Embryonic facial prominence (tissue), 1 donor: ENCODE measurements around the gene KRTAP10-10.
"Not testable (repeated sequence)": the region's sequence is repeated elsewhere in the genome, so short reads cannot be mapped to it uniquely, and the experiment has no call there.

ENCODE experiments used
- DNase-seq: peaks from one replicate; pipeline ENCODE4 v3.0.0-alpha.2; 2016; ENCODE audit errors: extremely low spot score

The KRTAP10-10 gene

GRCh38 chr21:44650265-44650972, 13.3 kb downstream of the KRTAP10-10 start:
- DNase-seq = no peak

DNA sequence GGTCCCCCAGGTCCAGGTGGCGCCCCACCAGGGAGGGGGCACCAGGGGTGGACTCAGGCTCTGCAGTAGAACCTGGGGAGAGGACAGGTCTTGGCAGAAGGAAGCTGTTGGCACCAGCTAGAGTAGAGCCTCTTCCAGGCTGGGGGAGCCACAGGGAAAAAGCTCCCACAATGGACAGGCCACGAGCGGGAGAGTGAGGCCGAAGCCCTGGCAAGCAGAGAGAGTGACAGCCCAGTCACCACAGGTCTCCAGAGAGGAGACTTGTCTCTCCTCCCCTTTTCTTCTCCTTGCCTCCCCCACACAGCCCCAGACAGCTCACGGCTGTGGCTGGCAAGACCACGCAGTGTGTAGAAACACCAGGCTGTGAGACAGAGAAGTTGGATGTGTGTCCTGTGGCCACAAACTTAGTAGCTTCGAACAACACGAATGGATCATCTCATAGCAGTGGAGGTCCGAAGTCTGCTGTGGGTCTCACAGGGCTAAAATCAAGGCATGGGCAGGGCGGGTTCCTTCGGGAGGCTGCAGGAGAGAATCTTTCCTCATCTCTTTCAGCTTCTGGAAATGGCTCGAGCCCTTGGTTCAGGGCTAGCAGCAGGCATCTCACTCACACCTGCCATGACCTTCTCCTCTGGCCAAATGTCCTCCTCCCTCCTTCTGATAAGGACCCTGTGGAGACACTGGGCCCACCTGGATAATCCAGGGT, 14.0 kb downstream of the KRTAP10-10 start:
- no peak for DNase-seq

GRCh38 chr21:44653123-44653522, 16.0 kb downstream of the KRTAP10-10 start:
- DNase-seq = no peak

GRCh38 chr21:44653656-44654575, 16.8 kb downstream of the KRTAP10-10 start:
- no peak for DNase-seq

DNA sequence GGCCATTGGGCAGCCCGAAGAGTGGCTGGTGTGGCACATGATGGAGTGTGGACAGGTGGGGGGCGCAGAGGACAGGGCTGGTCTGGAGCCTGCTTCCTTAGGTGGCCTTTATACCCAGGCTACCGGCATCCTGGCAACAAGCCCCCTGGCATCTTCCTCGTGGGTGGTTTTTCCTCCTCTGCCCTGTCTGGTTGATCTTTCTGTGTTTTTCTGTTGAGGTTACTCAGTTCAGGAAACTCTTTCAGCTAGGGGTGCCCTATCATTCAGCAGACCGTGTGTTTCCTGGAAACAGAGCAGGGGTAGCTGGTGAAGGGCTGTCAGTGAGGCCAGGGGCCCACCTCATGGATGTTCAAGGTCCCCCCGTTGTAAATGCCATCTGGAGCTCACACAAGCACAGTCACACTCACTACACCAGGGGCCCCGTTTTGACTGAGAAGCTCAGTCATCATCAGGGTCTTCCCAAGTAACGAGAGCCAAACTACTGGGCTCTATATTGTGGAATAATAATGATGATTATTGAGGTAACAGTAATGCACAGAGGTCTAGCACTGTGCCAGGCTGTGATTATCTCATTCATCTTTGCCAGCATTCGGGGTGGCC, 17.5 kb downstream of the KRTAP10-10 start, which contains the start of gene KRTAP12-4:
Gene KRTAP12-4 (minus strand): TSS at position 84 of the 600 bp plus-strand sequence. CDS start 45 bp downstream, at position 39.
- no peak for DNase-seq

DNA sequence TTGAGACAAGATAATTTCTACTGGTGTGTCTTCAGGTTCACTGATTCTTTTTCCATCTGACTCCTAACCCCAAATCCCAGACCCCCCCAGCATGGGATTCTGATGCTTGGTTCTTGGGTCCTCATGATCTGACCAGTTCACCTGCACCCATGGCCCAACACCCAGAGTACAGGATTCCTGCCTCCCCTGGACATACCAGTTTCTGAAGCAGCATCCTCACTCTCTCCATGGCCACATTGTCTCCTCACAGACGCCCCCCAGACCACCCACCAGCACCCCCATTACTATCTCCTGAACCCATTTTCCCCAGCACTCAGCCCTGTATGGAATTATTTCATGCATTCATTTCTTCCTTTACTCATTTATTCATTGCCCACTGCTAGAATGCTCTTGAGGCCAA, 19.7 kb downstream of the KRTAP10-10 start:
- no peak for DNase-seq

- DNase-seq = no peak
These were observed 20.7 kb downstream of the KRTAP10-10 start, which contains the start of gene KRTAP12-3 for GRCh38 chr21:44657635-44658540. TSS of gene KRTAP12-3 (plus strand) at chr21:44657932. CDS start at chr21:44657980, 48 bp downstream.

DNA sequence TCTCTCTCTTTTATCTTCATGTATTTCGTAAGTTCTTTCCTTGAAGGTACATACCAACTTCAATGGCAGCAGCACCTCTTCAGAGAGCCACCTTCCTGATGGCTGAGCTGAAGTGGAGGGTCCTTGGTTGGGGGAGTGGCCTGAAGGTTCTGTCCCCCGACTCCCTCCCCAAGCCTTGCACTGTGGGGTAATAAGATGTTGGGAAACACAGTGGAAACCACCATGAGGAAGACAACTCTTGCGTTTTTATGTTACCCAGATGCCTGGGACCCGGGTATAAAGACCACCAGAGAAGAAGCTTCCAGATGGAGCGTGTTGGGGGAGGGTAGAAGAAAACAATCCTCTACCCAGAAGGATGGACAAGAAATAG, 21.4 kb downstream of the KRTAP10-10 start:
- no peak for DNase-seq

DNA sequence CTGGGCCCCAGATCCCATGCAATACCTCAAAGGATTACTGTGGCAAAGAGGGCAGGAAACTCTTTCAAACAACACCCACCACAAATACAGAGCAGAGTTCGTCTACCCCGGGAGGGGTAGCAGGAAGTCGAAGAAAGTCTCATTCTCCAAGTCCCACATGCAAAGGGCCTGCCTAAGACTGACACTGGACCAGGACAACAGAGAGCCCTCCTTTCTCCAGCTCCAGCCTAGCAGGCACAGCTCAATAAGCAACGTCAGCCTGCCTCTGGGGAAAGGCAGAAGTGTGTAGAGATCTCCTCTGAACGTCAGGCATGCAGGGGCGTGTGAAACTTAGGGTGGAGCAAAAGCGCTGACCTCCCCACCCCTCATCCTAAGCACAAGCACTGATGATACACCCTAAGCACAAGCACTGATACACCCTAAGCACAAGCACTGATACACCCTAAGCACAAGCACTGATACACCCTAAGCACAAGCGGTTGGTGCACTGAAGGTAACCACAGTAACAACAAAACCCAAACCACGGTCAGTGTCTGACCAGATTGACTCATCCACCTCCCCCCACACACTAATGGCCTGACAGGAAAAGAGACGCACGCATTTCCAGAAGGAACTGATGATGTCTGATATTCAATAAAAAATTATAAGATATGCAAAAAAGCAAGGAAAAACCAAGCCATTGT, 21.9 kb downstream of the KRTAP10-10 start:
- no peak for DNase-seq

- DNase-seq = not testable (repeated sequence)
These were observed 24.4 kb downstream of the KRTAP10-10 start for GRCh38 chr21:44661567-44661966.

DNA sequence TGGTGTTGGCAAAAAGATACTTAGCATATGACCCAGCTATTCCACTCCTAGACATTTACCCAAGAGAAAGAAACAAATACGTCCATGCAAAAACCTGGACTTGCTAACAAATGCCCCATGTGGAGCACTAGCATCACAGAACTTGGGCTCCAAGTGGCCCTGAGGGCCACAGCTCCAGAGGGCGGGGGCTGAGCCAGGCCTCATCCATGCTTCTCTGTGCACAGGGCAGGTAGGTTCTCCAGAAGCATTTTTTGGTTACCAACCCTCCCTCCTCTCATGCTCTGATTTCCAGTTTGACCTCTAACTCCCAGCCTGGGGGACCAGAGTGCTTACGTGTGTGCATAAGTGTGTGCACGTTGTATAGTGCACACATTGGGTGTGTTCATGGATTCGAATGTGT, 27.5 kb downstream of the KRTAP10-10 start:
- DNase-seq = no peak

- DNase-seq = no peak
These were observed 29.5 kb downstream of the KRTAP10-10 start, which contains the start of gene KRTAP12-2 for GRCh38 chr21:44666401-44667320. TSS of gene KRTAP12-2 (minus strand) at chr21:44666927. CDS start at chr21:44666886, 41 bp downstream.

- DNase-seq = no peak
These were observed 30.5 kb downstream of the KRTAP10-10 start for GRCh38 chr21:44667612-44668011.

GRCh38 chr21:44670642-44671432, 33.7 kb downstream of the KRTAP10-10 start:
- DNase-seq = no peak

DNA sequence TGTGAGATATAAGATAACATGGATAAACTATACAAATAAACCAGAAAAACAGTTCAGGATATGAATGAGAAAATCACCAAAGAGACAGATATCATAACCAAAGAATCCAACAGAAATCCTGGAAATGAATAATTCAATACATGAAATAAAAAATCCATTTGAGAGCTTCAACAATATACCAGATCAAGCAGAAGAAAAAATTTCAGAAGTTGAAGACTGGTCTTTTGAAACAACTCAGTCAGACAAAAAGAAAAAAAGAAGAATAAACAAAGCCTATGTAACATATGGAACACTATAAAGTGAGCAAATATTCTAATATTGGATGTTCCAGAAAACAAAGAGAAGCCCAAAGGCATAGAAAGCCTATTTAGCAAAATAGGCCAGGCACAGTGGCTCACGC, 34.8 kb downstream of the KRTAP10-10 start:
- no peak for DNase-seq

- DNase-seq = no peak
These were observed 40.7 kb downstream of the KRTAP10-10 start for GRCh38 chr21:44677881-44678280.

- no peak for DNase-seq
These were observed 44.0 kb downstream of the KRTAP10-10 start for GRCh38 chr21:44681152-44681551.
